Erythroblast (primary cell): ENCODE data around the gene TP53INP2.
A peak's percentile ranks its signal among the peaks of the same experiment; 100 is the strongest.
"Not testable (repeated sequence)": the region's sequence is repeated elsewhere in the genome, so short reads cannot be mapped to it uniquely, and the experiment has no call there.

ENCODE experiments used
- DNase-seq, 2 experiments: peaks; one replicate each; lab custom pipeline; 2025; lab: John Stamatoyannopoulos, UW
- GATA1 ChIP-seq: IDR thresholded peaks from 2 replicates; pipeline ENCODE4 v1.6.1; 2011; ENCODE audit warnings: low read depth, mild to moderate bottlenecking, control low read depth, low read length, moderate library complexity
- POLR2A ChIP-seq: IDR thresholded peaks from 2 replicates; pipeline ENCODE4 v1.6.1; 2011; ENCODE audit warnings: mild to moderate bottlenecking, low read length

The TP53INP2 gene

GRCh38 chr20:34704177-34705007 is at the start of gene TP53INP2:
Gene TP53INP2, plus strand, starts transcription at chr20:34704344. Its CDS starts 4,396 bp downstream, at chr20:34708740.
- peak; percentile 77 for TF ChIP-seq POLR2A
- TF ChIP-seq GATA1, result no peak
- peak; percentile 95 to 97 for DNase-seq

DNA sequence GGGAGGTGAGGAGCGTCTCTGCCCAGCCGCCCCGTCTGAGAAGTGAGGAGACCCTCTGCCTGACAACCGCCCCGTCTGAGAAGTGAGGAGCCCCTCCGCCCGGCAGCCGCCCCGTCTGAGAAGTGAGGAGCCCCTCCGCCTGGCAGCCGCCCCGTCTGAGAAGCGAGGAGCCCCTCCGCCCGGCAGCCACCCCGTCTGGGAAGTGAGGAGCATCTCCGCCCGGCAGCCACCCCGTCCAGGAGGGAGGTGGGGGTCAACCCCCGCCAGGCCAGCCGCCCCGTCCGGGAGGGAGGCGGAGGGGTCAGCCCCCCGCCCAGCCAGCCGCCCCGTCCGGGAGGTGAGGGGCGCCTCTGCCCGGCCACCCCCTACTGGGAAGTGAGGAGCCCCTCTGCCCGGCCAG is 45.5 kb upstream of the TP53INP2 start:
- DNase-seq, result not testable (repeated sequence)

GRCh38 chr20:34661811-34662210 is 42.3 kb upstream of the TP53INP2 start:
- not testable (repeated sequence) for DNase-seq

DNA sequence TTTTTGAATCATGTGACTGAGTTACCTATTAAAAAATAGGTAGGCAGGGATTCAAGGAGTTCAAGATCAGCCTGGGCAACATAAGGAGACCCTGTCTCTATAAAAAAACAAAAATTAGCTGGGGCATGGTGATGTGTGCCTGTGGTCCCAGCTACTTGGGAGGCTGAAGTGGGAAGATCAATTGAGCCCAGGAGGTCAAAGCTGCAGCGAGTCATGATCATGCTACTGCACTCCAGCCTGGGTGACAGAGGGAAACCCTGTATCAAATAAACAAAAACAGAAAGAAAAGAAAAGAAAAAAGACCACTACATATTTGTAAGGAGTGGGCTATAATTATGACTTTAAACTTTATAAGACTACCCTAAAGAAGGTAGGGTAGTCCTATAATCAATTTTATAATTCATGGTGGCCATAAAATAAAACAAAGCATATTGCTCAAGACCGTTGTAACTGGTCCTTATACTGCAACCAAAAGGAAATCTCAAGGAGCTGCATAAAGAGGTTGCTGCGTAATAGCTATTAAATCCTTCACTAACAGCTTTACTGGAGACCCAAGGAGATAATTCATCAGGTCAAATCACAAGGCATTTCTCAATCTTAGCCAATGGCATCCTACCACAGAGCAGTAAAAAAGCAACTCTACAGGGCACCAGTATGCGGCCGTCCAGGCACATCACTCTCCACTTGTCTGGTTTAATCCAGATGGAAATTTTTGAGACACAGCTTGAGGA is 40.8 kb upstream of the TP53INP2 start:
- TF ChIP-seq POLR2A (no peak), GATA1 (no peak)
- DNase-seq, result no peak

DNA sequence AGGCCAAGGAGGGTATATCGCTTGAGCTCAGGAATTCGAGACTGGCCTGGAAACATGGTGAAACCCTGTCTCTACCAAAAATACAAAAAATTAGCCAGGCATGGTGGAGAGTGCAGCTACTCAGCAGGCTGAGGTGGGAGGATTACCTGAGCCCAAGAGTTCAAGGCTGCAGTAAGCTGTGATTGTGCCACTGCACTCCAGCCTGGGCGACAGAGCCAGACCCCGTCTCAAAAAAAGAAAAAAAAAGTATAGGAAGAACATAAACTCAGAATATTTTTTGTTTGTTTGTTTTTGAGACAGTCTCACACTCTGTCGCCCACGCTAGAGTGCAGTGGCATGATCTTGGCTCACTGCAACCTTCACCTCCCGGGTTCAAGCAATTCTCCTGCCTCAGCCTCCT is 39.4 kb upstream of the TP53INP2 start:
- DNase-seq, result not testable (repeated sequence)

GRCh38 chr20:34669094-34669493 is 35.0 kb upstream of the TP53INP2 start:
- no peak for DNase-seq
- TF ChIP-seq GATA1, result no peak
- no peak for TF ChIP-seq POLR2A

- no peak for DNase-seq
- TF ChIP-seq GATA1 (no peak), POLR2A (no peak)
Observed at GRCh38 chr20:34673412-34673811, 30.7 kb upstream of the TP53INP2 start.

DNA sequence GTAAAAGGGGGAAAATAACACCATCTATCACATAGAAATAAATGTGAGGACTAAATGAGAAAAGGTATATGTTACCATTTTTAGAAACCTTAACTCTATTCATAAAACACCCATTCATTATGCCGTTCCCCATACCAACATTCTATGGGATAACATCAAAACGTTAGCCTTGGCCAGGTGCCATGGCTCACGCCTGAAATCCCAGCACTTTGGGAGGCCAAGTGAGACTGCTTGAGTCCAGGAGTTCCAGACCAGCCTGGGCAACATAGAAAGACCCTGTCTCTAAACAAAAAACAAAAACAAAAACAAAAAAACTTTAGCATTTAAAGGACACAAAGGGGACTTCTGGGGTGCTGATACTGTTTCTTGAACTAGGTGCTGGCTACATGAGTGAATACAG is 28.6 kb upstream of the TP53INP2 start:
- TF ChIP-seq GATA1 (no peak), POLR2A (no peak)
- DNase-seq, result peak; percentile 15 to 25

- no peak for DNase-seq
Observed at GRCh38 chr20:34675993-34676641, 28.0 kb upstream of the TP53INP2 start.

DNA sequence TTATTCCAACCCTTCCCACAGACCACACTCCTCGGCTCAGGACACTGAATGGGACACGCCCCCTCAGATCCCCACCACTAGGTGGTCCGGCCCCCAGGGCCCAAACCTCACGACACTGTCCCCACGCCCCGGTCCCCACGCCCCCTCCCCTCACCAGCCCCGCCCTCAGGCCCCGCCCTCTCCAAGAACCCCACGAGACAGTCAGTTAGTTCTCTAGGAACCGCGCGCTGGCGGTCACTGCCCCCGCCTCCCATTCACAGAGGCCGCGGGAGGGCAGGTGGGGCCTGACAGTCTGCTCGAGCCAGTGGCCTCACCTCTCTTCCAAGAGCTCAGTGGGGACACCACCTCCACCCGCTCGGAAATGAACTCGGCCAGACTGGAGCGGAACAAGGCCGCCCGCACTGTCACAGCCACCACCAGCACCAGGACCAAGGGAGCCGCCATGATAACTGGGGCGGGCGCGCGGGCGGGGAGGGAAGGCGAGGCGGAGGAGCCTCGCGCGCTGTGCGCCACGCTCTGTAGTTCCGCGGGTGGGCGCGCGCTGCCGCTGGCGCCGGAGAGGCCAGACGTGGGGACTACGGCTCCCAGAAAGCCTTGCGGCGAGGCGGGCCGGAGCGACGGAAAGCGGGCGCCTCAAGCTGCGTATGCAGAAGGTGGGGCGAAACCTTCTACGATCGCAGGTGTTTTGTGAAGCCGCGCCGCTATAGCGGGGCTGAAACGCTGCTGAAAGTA is 27.3 kb upstream of the TP53INP2 start, which contains the start of gene PIGU:
TSS of gene PIGU (minus strand) at position 451 of the 732 bp plus-strand sequence. CDS start at position 444, 7 bp downstream.
- peak; percentile 96 to 98 for DNase-seq
- TF ChIP-seq GATA1, result no peak
- TF ChIP-seq POLR2A, result peak; percentile 75

More at GRCh38 chr20:34675993-34676641, 28.0 kb upstream of the TP53INP2 start:
- no peak for TF ChIP-seq POLR2A
- no peak for TF ChIP-seq GATA1

DNA sequence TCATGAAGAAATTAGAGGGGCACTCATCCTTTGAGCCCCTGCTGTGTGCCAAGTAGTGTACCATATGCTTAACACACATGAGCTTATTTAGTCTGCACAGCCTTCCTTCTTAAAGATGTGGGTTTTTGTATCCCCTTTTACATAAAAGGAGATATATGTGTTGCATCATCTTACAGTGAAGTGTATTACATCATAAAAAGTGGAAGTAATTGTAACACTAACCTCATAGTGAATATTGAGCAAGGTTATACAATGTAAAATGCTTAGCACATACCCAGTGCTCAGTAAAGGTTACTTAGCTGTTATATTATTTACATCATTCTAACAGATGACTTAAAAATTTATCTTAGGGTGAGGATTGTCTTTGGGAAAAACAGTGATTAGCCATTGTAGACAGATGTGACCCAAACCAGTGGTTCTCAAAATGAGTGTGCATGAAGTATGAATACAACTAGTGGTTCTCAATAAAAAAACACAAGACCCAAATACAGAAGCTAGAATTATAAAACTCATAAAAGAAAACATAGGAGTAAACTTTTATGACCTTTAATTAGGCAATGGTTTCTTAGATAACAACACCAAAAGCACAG is 23.5 kb upstream of the TP53INP2 start:
- peak in 1 of 2 experiments; percentile 37 for DNase-seq
- no peak for TF ChIP-seq GATA1
- no peak for TF ChIP-seq POLR2A

GRCh38 chr20:34683667-34684066 is 20.5 kb upstream of the TP53INP2 start:
- DNase-seq, result no peak
- TF ChIP-seq POLR2A, result no peak
- TF ChIP-seq GATA1, result no peak

DNA sequence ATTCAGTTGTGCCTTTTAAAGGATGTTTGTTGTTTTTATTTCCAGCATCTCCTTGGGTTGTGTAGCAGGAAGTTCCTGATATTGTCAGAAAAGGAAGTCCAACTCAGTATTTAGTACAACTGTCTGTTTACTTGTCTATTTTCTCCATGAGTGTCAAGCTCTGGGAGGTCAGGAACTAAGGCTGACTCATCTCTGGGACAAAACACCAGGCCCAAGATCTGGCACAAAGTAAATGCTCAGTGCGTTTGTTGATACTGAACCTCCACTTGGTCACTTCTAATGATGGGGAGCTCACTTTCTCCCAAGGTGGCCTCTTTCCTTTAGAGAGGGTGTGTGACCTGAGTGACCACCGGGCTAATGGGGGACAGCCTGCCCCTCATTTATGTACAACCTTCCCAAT is 14.7 kb upstream of the TP53INP2 start:
- no peak for DNase-seq
- TF ChIP-seq GATA1 (no peak), POLR2A (no peak)

- no peak for DNase-seq
- TF ChIP-seq POLR2A (no peak), GATA1 (no peak)
Observed at GRCh38 chr20:34691838-34692237, 12.3 kb upstream of the TP53INP2 start.
